Mucosa of stomach (tissue), 1 donor: ENCODE data around the gene CCDC127.

ENCODE experiments used
- H3K27me3 ChIP-seq: one replicate; pipeline ENCODE4 v1.7.0; 2013; ENCODE audit warnings: mild to moderate bottlenecking, low read length; ENCODE audit not compliant: control insufficient read depth, insufficient read depth
- H3K36me3 ChIP-seq: one replicate; pipeline ENCODE4 v1.7.0; 2013; ENCODE audit warnings: low read length; ENCODE audit not compliant: control insufficient read depth, insufficient read depth
- H3K4me1 ChIP-seq: one replicate; pipeline ENCODE4 v1.7.0; 2013; ENCODE audit warnings: mild to moderate bottlenecking, low read length; ENCODE audit not compliant: control insufficient read depth, insufficient read depth
- H3K4me3 ChIP-seq: one replicate; pipeline ENCODE4 v1.7.0; 2013; ENCODE audit warnings: low read length
- H3K9ac ChIP-seq: one replicate; pipeline ENCODE4 v1.7.0; 2013; ENCODE audit warnings: mild to moderate bottlenecking, low read length, moderate library complexity
- H3K9me3 ChIP-seq: one replicate; pipeline ENCODE4 v1.7.0; 2013; ENCODE audit warnings: mild to moderate bottlenecking, low read length, moderate library complexity; ENCODE audit not compliant: control insufficient read depth
- donor health status: Pancreatic carcinoma.

The CCDC127 gene

DNA sequence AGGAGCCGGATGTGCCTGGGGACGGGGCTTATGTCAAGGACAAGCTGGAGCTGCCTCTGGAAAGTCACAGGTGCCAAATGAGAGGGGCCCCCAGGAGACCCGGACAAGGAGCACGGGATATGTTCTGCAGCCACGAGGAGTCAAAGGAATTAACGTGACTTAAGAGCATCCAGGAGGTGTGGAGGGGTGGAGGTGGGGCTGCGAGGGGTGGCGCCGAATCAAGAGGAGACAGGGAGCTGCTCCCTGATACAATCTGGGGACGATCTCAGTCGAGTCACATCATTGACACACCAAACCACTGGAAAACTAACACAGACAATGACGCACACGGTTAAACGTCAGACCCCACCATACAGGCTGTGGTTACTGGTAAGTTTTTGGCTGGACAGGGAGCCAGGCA, 10.4 kb downstream of the CCDC127 start:
- H3K9me3 ChIP-seq, result no peaks in the 10 kb centered on the region
- no peaks in the 10 kb centered on the region for H3K27me3 ChIP-seq
- no peaks in the 10 kb centered on the region for H3K36me3 ChIP-seq
- H3K4me3 ChIP-seq, result no peak overlapping the region
- H3K9ac ChIP-seq, result no peak overlapping the region
- no peaks in the 10 kb centered on the region for H3K4me1 ChIP-seq

DNA sequence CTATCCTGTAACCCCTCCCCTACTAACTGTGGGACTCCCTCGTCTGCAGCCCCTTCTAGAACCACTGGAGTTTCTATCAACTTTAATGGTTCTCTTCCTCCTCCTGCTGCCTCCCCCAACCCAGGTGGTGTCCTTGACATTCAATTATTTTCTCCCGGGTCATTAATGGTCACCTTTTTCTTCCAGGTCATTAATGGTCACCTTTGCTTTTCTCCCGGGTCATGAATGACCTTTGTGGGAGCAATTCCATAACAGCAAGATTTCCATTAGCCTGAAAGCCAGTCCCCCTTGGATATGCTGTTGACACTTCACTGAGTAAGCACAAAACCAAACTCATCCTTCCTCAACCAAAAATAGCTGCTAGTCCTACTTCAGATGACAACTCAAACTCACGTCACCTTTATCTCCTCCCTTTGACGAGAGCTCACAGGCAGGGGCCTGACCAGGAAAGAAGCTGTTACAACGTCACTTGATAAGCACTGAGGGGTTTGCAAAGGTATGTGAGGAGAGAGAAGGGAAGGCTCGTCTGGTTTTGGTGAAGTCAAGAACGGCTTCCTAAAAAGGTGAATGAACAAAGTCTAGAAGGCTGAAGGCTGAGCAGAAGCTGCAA, 10.9 kb downstream of the CCDC127 start:
- Histone ChIP-seq H3K9me3 (no peaks in the 10 kb centered on the region), H3K36me3 (no peaks in the 10 kb centered on the region), H3K4me1 (no peaks in the 10 kb centered on the region), H3K27me3 (no peaks in the 10 kb centered on the region), H3K4me3 (no peak overlapping the region), H3K9ac (no peak overlapping the region)

DNA sequence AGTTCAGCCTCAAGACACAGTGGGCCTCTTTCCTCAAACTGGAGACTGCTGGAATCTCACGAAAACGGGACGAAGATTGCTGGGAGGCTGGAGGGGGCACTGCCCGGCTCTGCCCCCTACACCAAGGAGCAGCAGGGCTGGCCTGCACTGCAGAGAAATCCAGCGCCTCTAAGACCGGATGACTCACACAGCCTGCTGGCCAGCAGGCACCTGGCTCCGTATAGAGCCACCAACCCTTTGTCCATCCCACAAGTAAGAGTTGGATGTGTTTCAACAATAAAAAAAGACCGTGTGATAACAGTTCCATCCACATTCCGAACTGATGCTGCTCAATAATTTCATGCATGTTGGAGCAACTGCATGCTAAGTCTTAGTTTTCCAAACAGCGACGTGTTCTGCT, 11.5 kb downstream of the CCDC127 start:
- H3K4me1 ChIP-seq, result no peaks in the 10 kb centered on the region
- no peak overlapping the region for H3K4me3 ChIP-seq
- H3K9me3 ChIP-seq, result no peaks in the 10 kb centered on the region
- no peak overlapping the region for H3K9ac ChIP-seq
- H3K27me3 ChIP-seq, result no peaks in the 10 kb centered on the region
- H3K36me3 ChIP-seq, result no peaks in the 10 kb centered on the region

DNA sequence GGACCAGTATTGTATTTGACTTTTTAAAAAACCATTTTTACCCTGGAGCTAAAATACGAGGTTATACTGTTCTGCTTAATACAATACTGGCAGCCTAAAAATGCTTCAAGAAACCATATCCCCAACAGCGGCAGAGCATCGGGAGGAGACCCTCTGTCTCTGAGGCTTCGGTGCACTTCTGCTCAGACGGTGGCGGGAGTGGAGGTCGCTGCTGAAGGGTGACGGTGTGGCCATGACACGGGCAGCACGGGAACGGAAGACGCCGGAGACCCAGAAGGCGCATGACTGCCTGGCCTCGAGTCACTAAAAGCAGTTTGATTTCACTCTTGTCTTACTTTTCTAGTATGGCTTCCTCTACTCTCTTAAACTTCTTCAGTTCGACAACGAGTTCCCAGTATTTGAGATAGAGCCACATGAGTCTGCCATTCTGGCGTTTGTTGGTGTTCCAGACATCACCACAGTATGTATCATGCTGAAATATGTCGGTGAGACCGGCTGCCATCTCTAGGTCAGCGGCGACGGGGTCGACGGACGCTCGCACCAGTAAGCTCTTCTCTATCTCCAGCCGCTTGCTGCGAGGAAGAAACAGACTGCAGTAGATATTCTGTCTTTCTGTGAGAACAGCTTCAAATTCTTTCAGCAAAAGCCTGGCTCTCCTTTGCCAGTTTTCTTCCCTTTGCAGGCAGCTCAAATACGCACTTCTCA, 12.8 kb downstream of the CCDC127 start:
- Histone ChIP-seq H3K27me3 (no peaks in the 10 kb centered on the region), H3K9me3 (no peaks in the 10 kb centered on the region), H3K4me1 (no peaks in the 10 kb centered on the region), H3K36me3 (no peaks in the 10 kb centered on the region), H3K9ac (no peak overlapping the region), H3K4me3 (no peak overlapping the region)

DNA sequence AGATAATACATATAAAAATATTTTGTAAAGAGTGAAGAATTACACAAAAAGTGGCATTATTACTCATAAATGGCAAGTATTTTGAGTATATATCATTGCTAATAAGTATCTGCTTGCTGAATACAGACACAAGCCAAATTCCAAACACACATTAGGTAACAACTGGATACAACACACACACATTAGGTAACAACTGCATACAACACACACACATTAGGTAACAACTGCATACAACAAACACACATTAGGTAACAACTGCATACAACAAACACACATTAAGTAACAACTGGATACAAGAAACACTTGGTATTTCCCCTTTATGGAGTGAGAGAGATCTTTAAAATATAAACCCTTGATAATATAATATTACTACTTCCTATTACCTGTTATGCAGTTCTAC, 13.5 kb downstream of the CCDC127 start:
- Histone ChIP-seq H3K4me3 (no peak overlapping the region), H3K9ac (no peak overlapping the region), H3K36me3 (no peaks in the 10 kb centered on the region), H3K4me1 (no peaks in the 10 kb centered on the region), H3K27me3 (no peaks in the 10 kb centered on the region), H3K9me3 (no peaks in the 10 kb centered on the region)

DNA sequence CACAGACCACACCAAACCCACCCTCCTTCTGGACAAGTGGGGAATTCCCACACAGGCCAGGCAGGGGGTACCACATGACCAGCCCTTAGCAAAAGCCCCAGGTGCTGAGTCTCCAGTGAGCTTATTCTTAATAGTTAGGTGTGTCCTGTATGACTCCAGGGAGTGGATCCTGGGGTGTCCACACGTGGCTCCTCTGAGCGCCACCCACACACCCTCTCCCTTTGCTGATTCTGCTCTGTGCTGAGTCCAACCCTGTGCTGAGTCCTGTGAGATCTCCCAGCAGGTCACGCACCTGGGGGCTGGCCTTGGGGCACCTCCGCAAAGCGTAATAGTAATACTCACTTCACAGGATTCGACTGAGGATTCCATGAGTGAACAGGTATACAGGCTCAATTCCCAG, 14.0 kb downstream of the CCDC127 start:
- H3K36me3 ChIP-seq, result no peaks in the 10 kb centered on the region
- H3K4me3 ChIP-seq, result no peak overlapping the region

DNA sequence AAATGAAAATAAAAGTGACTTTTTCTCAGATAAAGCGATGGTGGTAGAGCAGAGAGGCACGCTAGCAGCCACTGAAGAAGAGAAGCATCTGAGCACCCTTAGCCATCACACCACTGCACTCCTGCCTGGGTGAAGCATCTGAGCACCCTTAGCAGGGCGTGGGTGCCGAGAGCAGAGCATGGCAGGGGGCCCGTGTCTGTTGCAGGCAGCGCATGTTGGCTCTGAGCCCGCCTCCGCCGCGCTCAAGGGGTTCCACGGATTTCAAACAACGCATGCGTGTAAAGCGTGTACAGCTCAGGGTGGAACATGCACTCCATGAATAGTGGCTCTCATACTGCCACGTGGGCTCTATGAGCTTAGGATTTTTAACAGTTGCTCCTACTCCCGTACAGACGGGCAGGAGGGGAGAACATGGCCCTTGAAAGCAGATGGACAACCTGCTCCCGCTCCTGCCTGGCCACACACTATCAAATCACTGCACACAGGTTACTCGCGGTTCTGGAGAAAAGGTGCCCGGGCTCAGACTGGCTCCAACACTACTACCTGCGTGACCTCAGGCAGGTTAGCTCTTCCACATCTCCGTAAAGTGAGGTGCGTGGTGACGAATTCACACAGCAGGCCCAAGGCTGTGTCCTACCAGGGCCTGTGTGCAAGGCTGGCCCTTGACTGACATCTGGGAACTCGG, 14.6 kb downstream of the CCDC127 start:
- Histone ChIP-seq H3K9ac (no peak overlapping the region), H3K27me3 (no peaks in the 10 kb centered on the region), H3K4me1 (no peaks in the 10 kb centered on the region), H3K36me3 (no peaks in the 10 kb centered on the region), H3K9me3 (no peaks in the 10 kb centered on the region), H3K4me3 (no peak overlapping the region)

More for the DNA sequence above, 14.0 kb downstream of the CCDC127 start:
- Histone ChIP-seq H3K9me3 (no peaks in the 10 kb centered on the region), H3K27me3 (no peaks in the 10 kb centered on the region), H3K4me1 (no peaks in the 10 kb centered on the region), H3K9ac (no peak overlapping the region)

DNA sequence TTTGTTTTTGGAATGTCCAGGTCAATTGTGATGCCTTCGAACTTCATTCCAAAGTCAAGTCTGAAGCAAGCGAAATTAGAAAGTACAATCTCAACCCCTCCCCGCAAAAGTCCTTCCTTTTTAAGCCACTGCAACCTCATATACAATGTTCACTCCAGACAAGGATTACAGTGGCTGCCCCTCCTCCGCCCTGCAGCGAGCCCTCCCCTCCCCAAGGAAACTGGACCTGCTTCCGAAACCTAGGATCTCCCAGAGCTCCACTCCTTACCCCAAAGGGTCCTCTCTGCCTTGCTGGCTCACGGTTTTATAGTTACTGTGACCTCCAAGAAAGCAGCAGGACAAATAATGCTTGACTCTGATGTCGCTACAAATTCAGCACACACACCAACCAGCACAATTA, 16.3 kb downstream of the CCDC127 start:
- Histone ChIP-seq H3K9ac (no peak overlapping the region), H3K27me3 (no peaks in the 10 kb centered on the region), H3K4me3 (no peak overlapping the region), H3K36me3 (no peaks in the 10 kb centered on the region), H3K4me1 (no peaks in the 10 kb centered on the region), H3K9me3 (no peaks in the 10 kb centered on the region)

DNA sequence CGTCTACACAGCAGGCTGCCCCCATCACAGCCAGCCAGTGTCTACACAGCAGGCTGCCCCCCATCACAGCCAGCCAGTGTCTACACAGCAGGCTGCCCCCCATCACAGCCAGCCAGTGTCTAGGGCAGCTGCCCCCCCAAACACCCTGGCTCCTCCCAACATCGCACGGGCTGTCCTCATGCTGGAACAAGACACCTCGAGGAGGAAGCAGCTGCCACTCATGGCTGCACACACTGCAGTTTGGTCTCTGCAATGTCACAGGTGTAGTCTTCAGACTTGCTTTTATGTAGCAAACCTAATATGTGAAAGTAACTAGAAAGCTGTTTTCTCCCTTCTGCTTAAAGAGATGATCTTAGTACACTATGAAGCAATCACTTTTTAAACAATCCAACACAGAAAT, 17.0 kb downstream of the CCDC127 start:
- Histone ChIP-seq H3K36me3 (no peaks in the 10 kb centered on the region), H3K9me3 (no peaks in the 10 kb centered on the region), H3K4me3 (no peak overlapping the region), H3K9ac (no peak overlapping the region), H3K27me3 (no peaks in the 10 kb centered on the region), H3K4me1 (no peaks in the 10 kb centered on the region)

DNA sequence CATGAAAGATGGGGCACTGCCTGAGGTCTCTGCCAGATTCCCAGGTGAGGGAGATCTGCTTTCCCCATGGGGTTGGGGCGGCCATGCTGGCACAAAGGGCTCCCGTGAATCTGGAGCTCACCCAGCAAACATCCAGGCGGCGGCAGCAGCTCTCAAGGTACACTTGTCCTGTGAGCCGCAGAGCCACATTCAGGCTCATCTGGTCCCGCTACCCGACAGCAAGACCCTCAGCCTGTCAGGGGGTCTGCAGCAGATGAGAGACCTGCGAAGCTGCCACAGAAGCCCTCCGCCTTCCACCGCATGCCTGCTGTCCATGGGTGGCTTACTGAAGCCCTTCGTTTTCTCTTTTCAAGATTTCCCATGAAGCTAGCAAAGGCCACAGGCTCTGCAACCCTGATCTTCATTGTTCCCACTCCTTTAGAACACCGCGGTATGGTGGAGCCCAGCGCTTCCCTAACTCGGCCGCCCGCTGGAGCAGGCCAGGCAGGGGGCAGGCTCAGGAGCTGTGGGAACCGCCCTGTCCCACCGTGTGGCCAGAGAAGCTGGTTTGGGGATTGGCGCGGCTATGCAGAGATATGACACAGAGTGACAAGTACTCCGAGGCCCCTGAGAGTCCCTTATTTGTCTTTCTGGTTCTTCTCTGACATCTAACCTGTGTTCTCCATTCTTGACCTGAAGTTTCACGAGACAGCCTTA, 17.9 kb downstream of the CCDC127 start:
- Histone ChIP-seq H3K9ac (no peak overlapping the region), H3K4me1 (no peaks in the 10 kb centered on the region), H3K27me3 (no peaks in the 10 kb centered on the region), H3K36me3 (no peaks in the 10 kb centered on the region), H3K4me3 (no peak overlapping the region), H3K9me3 (no peaks in the 10 kb centered on the region)

DNA sequence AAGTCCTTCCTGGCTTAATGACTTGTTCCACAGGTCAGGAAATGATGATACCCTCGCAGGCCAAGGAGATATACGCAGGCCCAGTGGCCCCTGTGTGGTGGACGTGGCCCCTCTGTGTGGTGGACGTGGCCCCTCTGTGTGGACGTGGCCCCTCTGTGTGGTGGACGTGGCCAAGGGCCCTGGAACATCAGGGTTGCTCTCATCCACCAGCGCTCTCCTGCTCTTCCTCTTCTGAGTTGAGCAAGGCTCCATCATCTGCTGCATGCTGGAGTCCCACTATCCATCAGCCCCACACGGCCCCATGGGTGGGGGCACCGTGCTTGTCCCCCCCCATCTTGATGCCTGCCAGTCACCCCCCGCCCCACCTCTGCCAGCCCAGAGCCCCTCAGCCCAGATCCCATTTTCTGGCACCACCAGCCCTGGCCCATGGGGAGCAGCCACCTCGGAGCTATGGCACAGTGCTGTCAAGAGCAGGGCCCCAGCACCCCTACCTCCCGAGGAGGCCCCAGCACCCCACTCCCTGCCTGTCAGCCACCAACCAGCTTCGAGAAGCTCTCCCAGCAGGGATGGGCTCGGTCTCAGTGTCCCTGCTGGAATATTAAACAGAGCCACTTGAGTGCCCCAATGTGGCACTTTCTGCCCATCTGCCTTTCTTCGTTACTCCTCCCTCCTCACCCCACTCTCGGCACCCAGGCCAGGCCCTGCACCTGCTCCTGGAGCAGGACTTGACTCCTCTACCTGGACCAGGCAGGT, 18.6 kb downstream of the CCDC127 start:
- no peaks in the 10 kb centered on the region for H3K36me3 ChIP-seq
- H3K4me1 ChIP-seq, result no peaks in the 10 kb centered on the region
- no peak overlapping the region for H3K9ac ChIP-seq
- no peak overlapping the region for H3K4me3 ChIP-seq
- no peaks in the 10 kb centered on the region for H3K9me3 ChIP-seq
- no peaks in the 10 kb centered on the region for H3K27me3 ChIP-seq
